Natural killer cell (primary cell): Measurements from ENCODE around the gene MOBP. TPM values are rescaled to one million over a fixed set of nuclear protein-coding genes. Genes with fewer than 3 reads are reported as not detected.

Source experiments
- ATAC-seq, 3 donors: fragments of 150-1000 bp in 2 of 3; fragments of 200-7000 bp in 1 of 3; cut with Tn5 transposase; 1 replicate in 1 of 3; 2 replicates in 2 of 3; pipeline ENCODE4 v1.10.0; 2021; ENCODE audit warnings: mild to moderate bottlenecking in 2 of 3, moderate library complexity in 2 of 3
- DNase-seq, 2 donors: peaks; one replicate each; pipeline versions ENCODE4 v3.0.0 to v3.0.0-alpha.2; 2013 to 2021; ENCODE audit warnings: mixed read lengths in 1 of 2
- H3K27ac ChIP-seq: one replicate; pipeline ENCODE4 v1.5.1; 2013; ENCODE audit warnings: mild to moderate bottlenecking, low read length
- H3K27me3 ChIP-seq: one replicate; pipeline ENCODE4 v1.6.1; 2013; ENCODE audit warnings: low read length; ENCODE audit not compliant: control insufficient read depth, insufficient read depth
- H3K36me3 ChIP-seq: one replicate; pipeline ENCODE4 v1.6.1; 2013; ENCODE audit warnings: low read length; ENCODE audit not compliant: control insufficient read depth, insufficient read depth
- H3K4me1 ChIP-seq: one replicate; pipeline ENCODE4 v1.6.1; 2013; ENCODE audit warnings: low read length; ENCODE audit not compliant: control insufficient read depth, insufficient read depth
- H3K4me3 ChIP-seq: one replicate; pipeline ENCODE4 v1.5.1; 2013; ENCODE audit warnings: low read length
- H3K9me3 ChIP-seq: one replicate; pipeline ENCODE4 v1.6.1; 2013; ENCODE audit warnings: low read length; ENCODE audit not compliant: control insufficient read depth, insufficient read depth
- H3K27ac Mint-ChIP-seq, 2 donors: one replicate each; pipeline ENCODE4 v1.8.0; 2022; ENCODE audit warnings: mild to moderate bottlenecking in 2 of 2, mixed read lengths in 2 of 2, moderate library complexity in 1 of 2
- H3K27me3 Mint-ChIP-seq, 2 donors: one replicate each; pipeline ENCODE4 v1.8.0; 2022; ENCODE audit warnings: low read depth in 2 of 2, mixed read lengths in 2 of 2
- H3K36me3 Mint-ChIP-seq: one replicate; pipeline ENCODE4 v1.8.0; 2022; ENCODE audit warnings: mixed read lengths
- H3K4me1 Mint-ChIP-seq, 2 donors: one replicate each; pipeline ENCODE4 v1.8.0; 2022; ENCODE audit warnings: mixed read lengths in 2 of 2
- H3K4me3 Mint-ChIP-seq: one replicate; pipeline ENCODE4 v1.8.0; 2022; ENCODE audit warnings: mild to moderate bottlenecking, moderate library complexity, mixed read lengths
- H3K9me3 Mint-ChIP-seq, 2 donors: one replicate each; pipeline ENCODE4 v1.8.0; 2022; ENCODE audit warnings: mixed read lengths in 2 of 2
- WGBS: methylation state at CpG from one replicate; pipeline ENCODE4 v1.1.7; 2013; ENCODE audit warnings: missing lambda C conversion rate; ENCODE audit not compliant: insufficient coverage; 5-methylcytosine and 5-hydroxymethylcytosine counted together
- intact Hi-C: fragments of 100-400 bp; cut with micrococcal nuclease; formaldehyde crosslinking; loops from one replicate; pipeline ENCODE4 v1.14.2; 2022
- total RNA-seq, 4 donors: library from RNA; stranded (reverse); fragments of 120-200 nt in 1 of 4; gene quantifications; one replicate each; pipeline versions ENCODE4 v1.2.3 to v1.2.4, GENCODE V29; 2013 to 2022
- TF ChIP-seq, protein P1 (sequence below): fragments of 200-600 bp; IDR thresholded peaks from one replicate; pipeline ENCODE4 v1.8.0; 2022; ENCODE audit warnings: antibody characterized with exemption

MOBP gene
- total RNA-seq, 3 donors from 2014 or later (not counting 1 experiment from before 2014, with no cell fraction given): not detected

DNA sequence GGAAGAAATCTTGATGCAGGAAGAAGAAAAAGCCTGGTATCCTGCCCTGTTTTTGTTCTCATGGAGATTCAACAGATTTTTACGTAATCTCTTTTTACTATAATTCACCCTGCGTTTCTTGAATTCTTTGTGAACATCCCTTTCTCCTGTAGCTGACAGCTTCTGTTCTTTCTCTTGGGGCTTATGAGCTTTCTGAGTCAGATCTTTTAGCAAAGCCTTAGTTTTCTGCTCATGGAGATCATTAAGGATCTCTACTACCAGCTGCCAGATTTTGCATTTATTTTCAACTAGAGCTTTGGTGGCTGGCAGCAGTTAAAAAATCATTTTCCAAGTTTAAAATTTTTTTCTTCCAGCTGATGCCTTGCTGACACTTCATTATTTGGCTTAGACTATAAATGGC lies 51.6 kb downstream of the MOBP start:
- peaks cover 3% of the 10 kb centered on the region for H3K9me3 ChIP-seq
- H3K4me1 ChIP-seq: no peaks in the 10 kb centered on the region
- no peak for ATAC-seq
- H3K4me1 Mint-ChIP-seq: peaks cover 0 to 7% of the 10 kb centered on the region in 2 donors
- no peak overlapping the region for H3K4me3 ChIP-seq
- intact Hi-C loops: no loop called here
- 86% methylated on average over 2 of the region's 2 CpGs for WGBS
- peaks cover 0 to under 1% of the 10 kb centered on the region in 2 donors for H3K9me3 Mint-ChIP-seq
- no peak overlapping the region for H3K27ac ChIP-seq
- TF ChIP-seq, protein P1, sequence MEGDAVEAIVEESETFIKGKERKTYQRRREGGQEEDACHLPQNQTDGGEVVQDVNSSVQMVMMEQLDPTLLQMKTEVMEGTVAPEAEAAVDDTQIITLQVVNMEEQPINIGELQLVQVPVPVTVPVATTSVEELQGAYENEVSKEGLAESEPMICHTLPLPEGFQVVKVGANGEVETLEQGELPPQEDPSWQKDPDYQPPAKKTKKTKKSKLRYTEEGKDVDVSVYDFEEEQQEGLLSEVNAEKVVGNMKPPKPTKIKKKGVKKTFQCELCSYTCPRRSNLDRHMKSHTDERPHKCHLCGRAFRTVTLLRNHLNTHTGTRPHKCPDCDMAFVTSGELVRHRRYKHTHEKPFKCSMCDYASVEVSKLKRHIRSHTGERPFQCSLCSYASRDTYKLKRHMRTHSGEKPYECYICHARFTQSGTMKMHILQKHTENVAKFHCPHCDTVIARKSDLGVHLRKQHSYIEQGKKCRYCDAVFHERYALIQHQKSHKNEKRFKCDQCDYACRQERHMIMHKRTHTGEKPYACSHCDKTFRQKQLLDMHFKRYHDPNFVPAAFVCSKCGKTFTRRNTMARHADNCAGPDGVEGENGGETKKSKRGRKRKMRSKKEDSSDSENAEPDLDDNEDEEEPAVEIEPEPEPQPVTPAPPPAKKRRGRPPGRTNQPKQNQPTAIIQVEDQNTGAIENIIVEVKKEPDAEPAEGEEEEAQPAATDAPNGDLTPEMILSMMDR: no peak
- no peak overlapping the region for H3K4me3 Mint-ChIP-seq
- H3K27me3 Mint-ChIP-seq: peaks cover 13 to 16% of the 10 kb centered on the region in 2 donors
- H3K27ac Mint-ChIP-seq: no peak overlapping the region
- H3K36me3 ChIP-seq: no peaks in the 10 kb centered on the region
- H3K27me3 ChIP-seq: no peaks in the 10 kb centered on the region
- H3K36me3 Mint-ChIP-seq: no peaks in the 10 kb centered on the region
- DNase-seq: no peak

DNA sequence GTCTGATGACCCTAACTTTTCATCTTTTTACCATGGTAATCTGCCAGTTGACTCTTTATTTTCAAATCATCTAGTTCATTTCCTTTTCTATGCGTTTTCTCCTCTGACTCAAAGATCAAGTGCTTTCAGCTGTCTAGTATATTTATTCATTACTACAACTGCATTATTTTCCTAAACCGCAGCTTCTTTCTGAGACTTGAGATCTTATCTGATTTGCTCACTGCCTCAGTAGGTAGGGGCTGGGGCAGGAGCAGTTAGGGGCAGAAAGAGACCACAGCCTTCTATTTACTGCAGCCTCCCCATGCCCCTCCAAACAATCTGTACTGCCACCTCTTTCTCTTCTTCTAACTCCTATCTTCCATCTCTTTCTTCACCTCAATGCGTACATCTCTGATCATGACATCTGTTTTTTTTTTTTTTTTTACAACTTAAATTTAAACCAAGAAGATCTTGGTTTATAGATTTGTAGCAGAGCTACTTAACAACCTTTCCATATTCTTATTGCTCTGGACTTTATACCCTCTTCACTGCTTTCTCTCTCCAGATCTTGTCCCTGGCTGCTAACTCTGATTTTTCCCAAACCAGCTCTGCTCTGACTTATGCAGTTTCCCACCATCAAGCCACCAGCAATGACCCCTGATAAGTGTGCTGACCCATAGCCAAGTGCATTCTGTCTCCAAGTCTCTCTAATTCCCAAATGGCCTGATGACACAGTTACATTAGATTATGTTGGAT lies 52.2 kb downstream of the MOBP start:
- no peaks in the 10 kb centered on the region for H3K27me3 ChIP-seq
- TF ChIP-seq, protein P1: no peak
- peaks cover 13 to 18% of the 10 kb centered on the region in 2 donors for H3K27me3 Mint-ChIP-seq
- peaks cover 0 to 6% of the 10 kb centered on the region in 2 donors for H3K9me3 Mint-ChIP-seq
- peaks cover 0 to 7% of the 10 kb centered on the region in 2 donors for H3K4me1 Mint-ChIP-seq
- H3K4me3 Mint-ChIP-seq: no peak overlapping the region
- H3K4me1 ChIP-seq: no peaks in the 10 kb centered on the region
- WGBS: 18% methylated on average over 2 of the region's 3 CpGs
- H3K36me3 ChIP-seq: no peaks in the 10 kb centered on the region
- H3K27ac ChIP-seq: no peak overlapping the region
- DNase-seq (no peak), ATAC-seq (no peak)
- H3K27ac Mint-ChIP-seq: no peak overlapping the region
- H3K9me3 ChIP-seq: peaks cover 3% of the 10 kb centered on the region
- no peaks in the 10 kb centered on the region for H3K36me3 Mint-ChIP-seq
- no peak overlapping the region for H3K4me3 ChIP-seq
- intact Hi-C loops: no loop called here

DNA sequence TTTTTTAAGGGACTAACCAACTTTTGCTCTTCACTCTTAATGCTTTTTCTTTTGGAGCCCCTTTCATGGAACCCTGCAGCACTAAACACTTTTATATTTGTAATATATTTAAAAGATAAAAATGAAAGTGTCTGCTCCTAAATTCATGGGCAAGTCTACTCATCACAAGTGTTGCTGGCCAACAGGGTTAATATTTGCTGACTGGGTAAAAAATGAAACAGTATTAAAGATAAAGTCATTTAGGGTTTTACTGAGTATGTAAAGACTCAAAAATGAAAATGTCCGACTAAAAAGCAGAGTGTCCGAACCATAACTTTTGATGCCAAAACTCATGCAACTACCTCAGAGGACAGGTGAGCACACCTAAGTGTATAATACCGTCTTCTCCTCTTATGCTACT lies 54.0 kb downstream of the MOBP start:
- WGBS: 90% methylated on average over 3 of the region's 3 CpGs
- no peak overlapping the region for H3K4me3 ChIP-seq
- H3K9me3 ChIP-seq: peaks cover 3% of the 10 kb centered on the region
- H3K4me1 Mint-ChIP-seq: peaks cover 0 to under 1% of the 10 kb centered on the region in 2 donors
- ATAC-seq (no peak), DNase-seq (no peak)
- H3K27me3 Mint-ChIP-seq: peaks cover 13 to 19% of the 10 kb centered on the region in 2 donors
- H3K27ac Mint-ChIP-seq: no peak overlapping the region
- intact Hi-C loops: no loop called here
- no peaks in the 10 kb centered on the region for H3K36me3 Mint-ChIP-seq
- H3K4me3 Mint-ChIP-seq: no peak overlapping the region
- peaks cover 4 to 6% of the 10 kb centered on the region in 2 donors for H3K9me3 Mint-ChIP-seq
- no peak overlapping the region for H3K27ac ChIP-seq
- H3K4me1 ChIP-seq: no peaks in the 10 kb centered on the region
- no peaks in the 10 kb centered on the region for H3K36me3 ChIP-seq
- H3K27me3 ChIP-seq: no peaks in the 10 kb centered on the region
- TF ChIP-seq, protein P1: no peak

DNA sequence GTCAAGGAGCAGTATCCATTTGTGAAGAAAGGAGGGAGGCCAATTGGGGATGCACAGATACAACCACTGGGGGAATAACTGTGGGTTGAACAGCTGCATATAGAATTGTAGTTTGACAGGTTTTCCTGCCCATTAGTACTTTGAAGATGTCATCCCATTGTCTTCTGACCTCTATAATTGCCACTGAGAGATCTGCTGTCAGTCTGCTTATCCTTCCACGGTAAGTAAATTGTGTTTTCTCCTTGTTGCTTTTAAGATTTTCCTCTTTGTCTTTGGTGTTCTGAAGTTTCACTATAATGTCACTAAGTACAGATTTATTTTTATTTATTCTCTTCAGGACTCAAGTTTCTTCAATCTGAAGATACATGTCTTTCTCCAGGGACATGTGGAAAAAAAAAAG lies 56.6 kb downstream of the MOBP start:
- Histone ChIP-seq H3K36me3 (no peaks in the 10 kb centered on the region), H3K27ac (no peak overlapping the region), H3K9me3 (peaks cover 3% of the 10 kb centered on the region), H3K4me1 (no peaks in the 10 kb centered on the region), H3K4me3 (no peak overlapping the region), H3K27me3 (no peaks in the 10 kb centered on the region)
- H3K4me1 Mint-ChIP-seq: no peaks in the 10 kb centered on the region
- DNase-seq: no peak
- no peak for ATAC-seq
- intact Hi-C loops: no loop called here
- peaks cover 4 to 6% of the 10 kb centered on the region in 2 donors for H3K9me3 Mint-ChIP-seq
- peaks cover 12 to 21% of the 10 kb centered on the region in 2 donors for H3K27me3 Mint-ChIP-seq
- no peaks in the 10 kb centered on the region for H3K36me3 Mint-ChIP-seq
- H3K4me3 Mint-ChIP-seq: no peak overlapping the region
- TF ChIP-seq, protein P1: no peak
- WGBS: 82% methylated on average over 1 of the region's 1 CpG
- H3K27ac Mint-ChIP-seq: no peak overlapping the region
